PC-3 (cell line): Measurements from ENCODE around the gene GPR89B.
"Not testable (repeated sequence)": the region's sequence is repeated elsewhere in the genome, so short reads cannot be mapped to it uniquely, and the experiment has no call there.

ENCODE experiments used
- CTCF ChIP-seq: fragments of 300-600 bp; sonication (generic); conservative IDR thresholded peaks from 2 replicates; pipeline ENCODE4 v1.5.1; 2017; ENCODE audit warnings: antibody characterized with exemption, low read depth, mild to moderate bottlenecking, low read length
- EZH2 ChIP-seq: fragments of 300-600 bp; sonication (generic); IDR thresholded peaks from one replicate; pipeline ENCODE4 v1.6.1; 2017; ENCODE audit warnings: antibody characterized with exemption, mild to moderate bottlenecking, low read length; ENCODE audit not compliant: unreplicated experiment

- TF ChIP-seq CTCF, EZH2: not testable (repeated sequence)
Observed at GRCh38 chr1:147966657-147967056, 38.4 kb downstream of the GPR89B start.
